ENCODE measurements around the gene NDUFV1. TPM values are rescaled to one million over a fixed set of nuclear protein-coding genes. Genes with fewer than 3 reads are reported as not detected.

The NDUFV1 gene
- total RNA-seq, 1 experiment from 2014 or later: 250 TPM

GRCh38 chr11:67645521-67646461 lies 39.1 kb downstream of the NDUFV1 start:
- CTCF ChIA-PET: interaction anchor here (0.6 kb wide), 1 partner anchor 309 kb away, joined by 3 read pairs; no protein-coding TSS in a partner anchor
- Histone ChIP-seq H3K27me3 (replicated peaks; ENCODE audit: insufficient read depth, low read depth, low read length, poor library complexity) (no peaks in the 10 kb centered on the region), H3K9me3 (ENCODE audit: low read depth, low read length, poor library complexity, severe bottlenecking) (no peaks in the 10 kb centered on the region), H3K4me3 (ENCODE audit: low read depth, low read length, poor library complexity, severe bottlenecking) (no peak overlapping the region), H3K4me1 (ENCODE audit: insufficient read depth, low read length, poor library complexity, severe bottlenecking) (peaks cover 19% of the 10 kb centered on the region), H3K27ac (ENCODE audit: low read depth, low read length, poor library complexity, severe bottlenecking) (no peak overlapping the region), H3K36me3 (ENCODE audit: insufficient read depth, low read length, poor library complexity, severe bottlenecking) (no peaks in the 10 kb centered on the region)
- DNase-seq (ENCODE audit: low spot score): no peak
- intact Hi-C loops (cut with micrococcal nuclease; ENCODE audit: unreplicated experiment): no loop called here
- no TSS peak for BruUV-seq (replicated peaks)
- POLR2A ChIA-PET (ENCODE audit: low non-redundant PET): no interaction called here
- TF ChIP-seq CTCF (conservative IDR thresholded peaks at IDR 0.05; ENCODE audit: low read depth, low read length): no peak

- Histone ChIP-seq H3K27ac (ENCODE audit: low read depth, low read length, poor library complexity, severe bottlenecking) (no peak overlapping the region), H3K4me3 (ENCODE audit: low read depth, low read length, poor library complexity, severe bottlenecking) (no peak overlapping the region), H3K36me3 (ENCODE audit: insufficient read depth, low read length, poor library complexity, severe bottlenecking) (no peaks in the 10 kb centered on the region), H3K27me3 (replicated peaks; ENCODE audit: insufficient read depth, low read depth, low read length, poor library complexity) (no peaks in the 10 kb centered on the region), H3K9me3 (ENCODE audit: low read depth, low read length, poor library complexity, severe bottlenecking) (no peaks in the 10 kb centered on the region), H3K4me1 (ENCODE audit: insufficient read depth, low read length, poor library complexity, severe bottlenecking) (peaks cover 19% of the 10 kb centered on the region)
- no TSS peak for BruUV-seq (replicated peaks)
- no peak for DNase-seq (ENCODE audit: low spot score)
- ChIA-PET POLR2A (ENCODE audit: low non-redundant PET) (no interaction called here), CTCF (no interaction called here)
- no peak for TF ChIP-seq CTCF (conservative IDR thresholded peaks at IDR 0.05; ENCODE audit: low read depth, low read length)
- TF ChIP-seq EZH2 (IDR thresholded peaks at IDR 0.05; ENCODE audit: borderline replicate concordance, low read depth, low read length, poor library complexity, severe bottlenecking): no peak
- intact Hi-C loops (cut with micrococcal nuclease; ENCODE audit: unreplicated experiment): no loop called here
Observed at GRCh38 chr11:67646535-67647336, 40.0 kb downstream of the NDUFV1 start.

GRCh38 chr11:67647471-67647870 lies 40.7 kb downstream of the NDUFV1 start:
- ChIA-PET CTCF (no interaction called here), POLR2A (ENCODE audit: low non-redundant PET) (no interaction called here)
- Histone ChIP-seq H3K27me3 (replicated peaks; ENCODE audit: insufficient read depth, low read depth, low read length, poor library complexity) (no peaks in the 10 kb centered on the region), H3K36me3 (ENCODE audit: insufficient read depth, low read length, poor library complexity, severe bottlenecking) (no peaks in the 10 kb centered on the region), H3K4me1 (ENCODE audit: insufficient read depth, low read length, poor library complexity, severe bottlenecking) (peaks cover 19% of the 10 kb centered on the region), H3K4me3 (ENCODE audit: low read depth, low read length, poor library complexity, severe bottlenecking) (no peak overlapping the region), H3K9me3 (ENCODE audit: low read depth, low read length, poor library complexity, severe bottlenecking) (no peaks in the 10 kb centered on the region), H3K27ac (ENCODE audit: low read depth, low read length, poor library complexity, severe bottlenecking) (no peak overlapping the region)
- no peak for DNase-seq (ENCODE audit: low spot score)
- TF ChIP-seq CTCF (conservative IDR thresholded peaks at IDR 0.05; ENCODE audit: low read depth, low read length) (no peak), EZH2 (IDR thresholded peaks at IDR 0.05; ENCODE audit: borderline replicate concordance, low read depth, low read length, poor library complexity, severe bottlenecking) (no peak)
- intact Hi-C loops (cut with micrococcal nuclease; ENCODE audit: unreplicated experiment): no loop called here
- BruUV-seq (replicated peaks): no TSS peak

Data from A673 (cell line).